ENCODE results near the gene KCNJ14. TPM values are rescaled to one million over a fixed set of nuclear protein-coding genes. Genes with fewer than 3 reads are reported as not detected.

Gene KCNJ14
- total RNA-seq, 2 donors from 2014 or later, result 0.27 to 0.60 TPM

DNA sequence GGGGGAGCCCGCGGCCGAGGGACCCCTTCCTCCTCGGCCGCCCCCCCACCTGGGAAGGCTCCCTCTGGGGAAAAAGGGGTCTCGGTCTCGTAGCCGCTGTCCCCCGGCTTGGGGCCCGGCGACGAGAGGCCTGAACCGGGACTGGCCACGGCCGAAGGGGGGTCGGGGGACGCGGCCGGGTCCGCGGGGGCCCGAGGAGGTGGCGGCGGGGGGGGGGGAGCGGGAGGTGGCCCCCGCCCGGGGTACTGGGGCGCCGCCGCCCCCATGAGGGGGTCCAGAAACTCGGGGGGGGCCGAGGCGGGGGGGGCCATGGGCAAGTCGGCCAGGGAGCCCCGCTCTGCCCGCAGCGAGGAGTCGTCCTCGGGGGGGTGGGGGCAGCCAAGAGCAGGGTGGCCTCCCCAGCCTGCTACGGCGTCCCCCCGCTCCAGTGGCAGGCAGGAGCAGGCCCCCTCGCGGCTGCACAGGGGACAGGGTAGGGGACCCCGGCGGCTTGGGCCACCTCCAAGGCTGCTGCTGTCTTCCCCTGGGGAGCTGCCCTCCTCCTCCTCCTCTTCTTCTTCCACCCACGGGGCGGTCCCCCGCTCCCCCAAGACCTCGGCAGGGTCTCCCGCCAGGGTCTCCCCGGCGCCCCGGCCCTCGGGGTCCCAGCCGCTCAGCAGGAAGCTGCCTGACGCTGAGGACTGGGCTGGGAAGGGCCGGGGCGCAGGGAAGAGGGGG is 43.4 kb downstream of the KCNJ14 start:
- ATAC-seq (no peak), DNase-seq (no peak)
- intact Hi-C loops (cut with DNase I), result no loop called here

DNA sequence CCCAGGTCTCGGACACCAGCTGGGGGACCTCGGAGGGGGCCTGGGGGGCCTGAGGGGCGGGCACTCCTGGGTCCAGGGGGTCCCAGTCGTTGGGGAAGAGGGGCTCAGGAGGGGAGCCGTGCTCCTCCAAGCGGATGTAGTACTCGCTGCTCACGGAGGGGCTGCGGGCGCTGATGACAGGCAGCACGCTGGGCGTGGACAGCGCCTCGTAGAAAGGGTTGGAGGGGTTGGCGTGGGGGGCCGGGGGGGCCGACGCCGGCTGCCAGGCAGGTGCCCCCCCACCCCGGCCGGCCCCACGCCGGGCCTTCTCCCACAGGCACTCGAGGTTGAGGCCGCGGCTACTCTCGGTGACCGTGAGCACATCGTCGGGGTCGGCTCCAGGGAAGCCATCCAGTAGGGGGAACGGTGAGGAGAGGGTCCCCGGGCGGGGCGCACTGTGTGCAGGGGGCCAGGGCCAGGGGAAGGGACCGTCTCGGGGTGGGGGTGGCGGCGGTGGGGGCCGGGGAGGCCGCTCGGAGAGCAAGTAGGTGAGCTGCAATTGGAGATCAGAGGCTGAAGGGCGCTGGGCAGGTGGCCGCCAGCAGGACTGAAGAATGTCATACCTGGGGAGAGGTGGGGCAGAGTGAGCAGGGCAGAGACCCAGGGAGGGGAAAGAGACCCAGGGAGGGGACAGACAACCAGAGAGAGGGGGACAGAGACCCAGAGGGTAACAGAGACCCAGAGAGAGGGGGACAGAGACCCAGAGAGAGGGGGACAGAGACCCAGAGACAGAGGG is 44.1 kb downstream of the KCNJ14 start:
- intact Hi-C loops (cut with DNase I), result no loop called here
- no peak for ATAC-seq
- DNase-seq, result no peak

DNA sequence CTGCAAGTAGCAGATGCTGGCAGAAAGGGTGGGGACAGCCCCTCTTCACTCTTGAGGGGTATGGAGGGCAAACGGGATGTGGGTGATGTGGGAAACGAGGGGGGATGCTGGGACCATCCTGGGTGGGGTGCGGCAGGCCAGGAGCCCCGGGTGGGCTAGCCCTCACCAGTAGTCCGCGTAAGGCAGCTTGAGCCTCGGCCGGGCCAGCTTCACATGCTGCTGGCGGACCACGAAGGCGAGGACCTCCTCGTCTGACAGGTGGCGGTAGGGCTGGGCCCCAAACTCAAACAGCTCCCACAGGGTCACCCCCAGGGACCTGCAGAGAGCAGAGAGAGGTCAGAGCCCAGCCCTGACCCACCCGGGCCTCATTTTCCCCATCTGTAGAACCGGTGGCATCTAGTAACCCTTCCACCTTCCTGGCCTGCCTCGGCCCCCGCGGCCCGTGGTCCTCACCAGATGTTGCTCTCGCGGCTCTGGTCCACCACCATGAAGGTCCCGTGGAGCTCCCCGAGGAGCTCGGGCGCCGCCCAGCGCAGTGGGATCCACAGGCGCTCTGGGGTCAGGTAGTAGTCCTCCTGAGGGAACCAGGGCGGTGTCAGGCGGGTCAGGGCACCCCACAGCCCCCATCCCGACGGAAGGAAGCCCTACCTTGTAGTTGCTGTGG is 45.6 kb downstream of the KCNJ14 start:
- no peak for DNase-seq
- ATAC-seq, result no peak
- intact Hi-C loops (cut with DNase I), result no loop called here

DNA sequence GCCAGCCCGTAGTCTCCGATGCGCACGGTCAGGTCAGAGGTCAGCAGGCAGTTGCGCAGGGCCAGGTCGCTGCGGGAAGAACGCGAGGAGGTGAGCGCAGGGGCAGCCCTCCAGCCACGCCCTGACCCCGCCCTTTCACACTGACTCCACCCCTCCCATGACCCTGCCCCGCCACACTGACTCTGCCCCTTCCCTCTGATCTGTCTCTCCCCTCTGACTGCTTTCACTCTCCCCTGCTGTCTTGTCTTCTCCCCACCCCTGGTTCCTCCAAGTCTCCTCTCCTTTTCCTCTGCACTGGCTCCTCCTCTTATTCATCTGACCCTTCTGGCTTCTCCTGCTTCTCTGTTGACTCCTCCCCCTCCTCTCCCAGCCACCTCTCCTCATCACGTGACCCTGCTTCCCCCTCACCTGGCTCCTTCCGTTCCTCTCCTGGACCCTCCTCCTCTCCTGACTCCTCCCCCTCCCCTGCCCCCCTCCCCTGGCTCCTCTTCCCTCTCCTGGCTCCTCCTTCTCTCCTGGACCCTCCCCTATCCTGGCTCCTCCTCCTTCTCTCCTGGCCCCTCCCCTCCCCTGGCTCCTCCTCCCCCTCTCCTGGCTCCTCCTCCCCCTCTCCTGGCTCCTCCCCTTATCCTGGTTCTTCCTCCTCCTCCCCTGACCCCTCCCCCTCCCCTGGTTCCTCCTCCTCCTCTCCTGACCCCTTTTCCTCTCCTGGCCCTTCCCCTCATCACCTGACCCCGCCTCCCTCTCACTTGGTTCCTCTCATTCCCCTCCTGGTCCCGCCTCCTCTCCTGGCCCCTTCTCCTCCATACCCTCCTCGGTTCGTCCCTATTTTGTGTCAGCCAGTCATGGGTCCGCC is 46.3 kb downstream of the KCNJ14 start:
- intact Hi-C loops (cut with DNase I), result no loop called here
- ATAC-seq (peak; percentile 56 to 74), DNase-seq (peak; percentile 69)

DNA sequence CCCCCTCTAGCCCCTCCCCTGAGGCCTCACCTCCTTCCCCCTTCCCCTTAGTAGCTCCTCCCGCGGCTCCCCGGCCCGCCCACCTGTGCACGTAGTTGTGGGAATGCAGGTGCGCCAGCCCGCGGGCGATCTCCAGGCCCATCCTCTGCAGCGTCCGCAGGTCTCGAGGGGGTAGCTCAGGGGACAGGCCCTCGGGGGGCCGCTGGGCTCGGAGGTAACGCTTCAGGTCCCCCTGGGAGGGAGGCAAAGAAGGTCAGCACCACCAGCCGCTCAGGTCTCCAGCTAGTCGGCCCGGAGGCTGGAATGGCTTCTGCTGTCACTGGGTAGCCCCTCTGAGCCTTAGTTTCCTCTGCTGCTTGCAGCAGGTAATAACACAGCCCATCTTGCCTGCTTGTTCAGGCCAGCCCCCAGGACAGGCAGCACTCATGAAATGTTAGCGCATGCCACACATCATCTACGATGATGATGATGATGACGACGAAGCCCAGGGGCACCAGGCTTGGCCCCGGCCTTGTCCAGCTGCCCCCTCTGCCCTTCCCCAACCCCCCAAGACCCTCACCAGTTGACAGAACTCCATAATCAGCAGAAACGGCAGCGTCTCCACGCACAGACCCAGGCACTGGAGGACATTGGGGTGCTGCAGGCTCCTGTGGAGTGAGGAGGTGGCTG is 47.1 kb downstream of the KCNJ14 start:
- DNase-seq, result no peak
- intact Hi-C loops (cut with DNase I), result no loop called here
- no peak for ATAC-seq

DNA sequence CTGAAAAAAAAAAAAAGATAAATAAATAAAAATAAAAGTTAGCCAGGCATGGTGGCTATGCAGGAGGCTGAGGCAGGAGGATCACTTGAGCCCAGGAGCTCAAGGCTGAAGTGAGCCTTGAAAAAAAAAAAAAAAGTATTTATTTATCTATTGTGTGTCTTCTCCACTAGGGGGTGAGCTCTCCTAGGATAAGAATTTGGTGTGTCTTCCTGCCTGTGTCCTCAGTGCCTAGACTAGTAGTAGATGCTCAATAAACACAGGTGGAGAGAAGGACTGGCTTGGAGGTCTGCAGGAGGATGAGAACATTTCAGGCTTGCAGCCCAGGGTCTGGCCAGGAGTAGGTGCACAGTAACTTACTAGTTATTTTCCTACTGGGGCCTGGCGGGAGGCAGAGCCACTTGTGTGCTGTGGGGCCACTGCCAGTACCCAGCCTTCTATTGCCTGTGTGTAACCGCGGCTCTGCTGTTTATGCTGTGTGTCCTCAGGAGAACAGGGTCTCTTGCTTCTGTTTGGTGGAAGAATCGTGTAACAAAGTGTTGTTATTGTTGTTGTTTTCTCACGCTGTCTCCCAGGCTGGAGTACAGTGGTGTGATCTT is 50.9 kb downstream of the KCNJ14 start:
- intact Hi-C loops (cut with DNase I), result loop anchor here in 1 of 2 donors (5.0 kb wide), 1 partner anchor 76 kb away; no protein-coding TSS in a partner anchor

DNA sequence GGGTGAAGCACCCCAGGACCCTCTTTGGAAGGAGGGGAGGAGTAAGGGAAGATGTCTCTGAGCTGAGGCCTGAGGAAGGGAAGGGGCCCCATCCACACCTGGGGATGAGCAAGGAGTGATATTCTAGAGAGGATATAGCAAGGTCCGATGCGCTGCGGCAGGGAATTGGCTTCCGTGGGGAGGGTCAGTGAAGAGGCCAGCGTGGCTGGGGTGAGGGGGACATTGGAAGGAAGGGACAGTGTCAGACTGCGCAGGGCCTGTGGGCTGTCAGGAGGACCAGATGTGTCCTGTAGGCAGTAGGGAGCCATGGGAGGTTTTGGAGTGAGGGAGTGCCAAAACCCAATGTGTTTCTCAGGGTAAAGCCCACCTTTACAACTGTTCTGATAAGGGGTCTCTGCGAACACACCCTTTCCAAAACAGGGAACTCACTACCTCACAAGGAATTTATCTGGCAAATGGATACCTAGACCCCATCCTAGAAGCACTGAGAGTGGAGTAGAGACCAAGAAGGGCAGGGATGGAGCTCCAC is 52.6 kb downstream of the KCNJ14 start:
- DNase-seq (no peak), ATAC-seq (no peak)
- intact Hi-C loops (cut with DNase I), result loop anchor here in 1 of 2 donors (5.0 kb wide), 1 partner anchor 74 kb away; no protein-coding TSS in a partner anchor

More for the DNA sequence above, 50.9 kb downstream of the KCNJ14 start:
- ATAC-seq (no peak), DNase-seq (no peak)

DNA sequence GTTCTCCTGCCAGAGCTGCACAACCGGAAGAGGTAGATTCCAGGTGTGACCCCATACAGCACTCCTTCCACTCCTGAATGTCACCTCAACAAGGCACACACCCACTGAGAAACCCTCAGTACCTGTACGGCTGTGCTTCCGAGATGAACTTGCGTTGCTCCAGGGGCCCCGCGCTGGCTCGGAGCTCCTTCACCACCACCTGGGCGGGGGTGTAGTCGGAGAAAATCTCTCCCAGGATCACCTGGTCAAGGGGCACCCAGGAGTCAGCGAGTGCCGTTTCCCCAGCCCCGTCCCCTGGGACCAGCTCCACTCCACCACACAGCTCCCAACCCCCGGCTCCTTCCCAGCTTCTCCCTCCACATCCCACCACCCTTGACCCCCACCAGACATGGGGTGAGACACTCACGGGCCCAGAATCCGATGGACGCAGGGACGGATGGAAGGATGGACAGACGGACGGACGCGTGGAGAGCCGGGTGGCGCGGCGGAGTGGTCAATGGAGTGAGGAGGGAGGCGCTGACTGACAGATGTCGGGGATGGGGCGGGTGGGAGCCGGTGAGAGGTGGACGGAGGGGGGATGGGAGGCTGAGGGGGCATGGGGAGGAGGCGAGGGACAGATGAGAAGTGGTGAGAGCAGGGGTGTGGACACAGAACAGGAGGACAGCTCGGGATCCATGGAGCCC is 53.5 kb downstream of the KCNJ14 start:
- intact Hi-C loops (cut with DNase I), result loop anchor here in 1 of 2 donors (5.0 kb wide), 1 partner anchor 73 kb away; no protein-coding TSS in a partner anchor
- no peak for ATAC-seq
- no peak for DNase-seq

DNA sequence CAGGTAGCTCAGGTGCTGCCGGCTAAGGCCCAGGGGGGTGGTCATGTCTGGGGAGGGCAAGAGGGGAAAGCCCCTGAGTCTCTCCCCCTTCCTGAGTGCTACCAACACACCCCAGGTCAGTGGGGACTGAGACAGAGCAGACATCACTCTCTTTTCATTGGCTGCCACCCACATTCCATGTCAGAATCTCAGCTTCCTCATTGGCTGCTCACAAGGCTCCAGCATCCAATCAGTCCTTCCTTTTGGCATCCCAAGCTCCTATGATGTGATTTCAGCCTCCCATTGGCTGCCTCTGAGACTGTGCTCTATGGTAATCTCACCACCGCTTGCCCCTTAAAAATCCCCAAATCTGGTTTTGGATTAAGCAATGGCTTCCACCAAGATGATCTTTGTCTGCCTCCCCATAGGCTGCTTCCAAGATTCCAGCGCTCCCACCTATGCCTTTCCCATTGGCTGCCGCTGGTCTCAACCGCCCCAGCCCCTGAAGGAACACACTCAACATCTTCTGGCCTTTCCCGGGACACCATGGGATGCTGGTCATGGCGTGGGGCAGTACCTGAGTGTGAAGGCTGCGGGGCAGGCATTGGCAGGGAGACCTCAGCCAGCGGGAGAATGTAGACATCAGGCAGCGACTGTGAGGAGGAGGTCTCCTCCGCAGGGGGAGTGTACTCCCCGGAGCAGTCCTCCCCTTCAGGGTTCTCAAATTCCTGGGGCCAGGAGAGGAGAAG is 54.3 kb downstream of the KCNJ14 start:
- ATAC-seq (no peak), DNase-seq (no peak)
- intact Hi-C loops (cut with DNase I), result loop anchor here in 1 of 2 donors (5.0 kb wide), 1 partner anchor 73 kb away; no protein-coding TSS in a partner anchor

DNA sequence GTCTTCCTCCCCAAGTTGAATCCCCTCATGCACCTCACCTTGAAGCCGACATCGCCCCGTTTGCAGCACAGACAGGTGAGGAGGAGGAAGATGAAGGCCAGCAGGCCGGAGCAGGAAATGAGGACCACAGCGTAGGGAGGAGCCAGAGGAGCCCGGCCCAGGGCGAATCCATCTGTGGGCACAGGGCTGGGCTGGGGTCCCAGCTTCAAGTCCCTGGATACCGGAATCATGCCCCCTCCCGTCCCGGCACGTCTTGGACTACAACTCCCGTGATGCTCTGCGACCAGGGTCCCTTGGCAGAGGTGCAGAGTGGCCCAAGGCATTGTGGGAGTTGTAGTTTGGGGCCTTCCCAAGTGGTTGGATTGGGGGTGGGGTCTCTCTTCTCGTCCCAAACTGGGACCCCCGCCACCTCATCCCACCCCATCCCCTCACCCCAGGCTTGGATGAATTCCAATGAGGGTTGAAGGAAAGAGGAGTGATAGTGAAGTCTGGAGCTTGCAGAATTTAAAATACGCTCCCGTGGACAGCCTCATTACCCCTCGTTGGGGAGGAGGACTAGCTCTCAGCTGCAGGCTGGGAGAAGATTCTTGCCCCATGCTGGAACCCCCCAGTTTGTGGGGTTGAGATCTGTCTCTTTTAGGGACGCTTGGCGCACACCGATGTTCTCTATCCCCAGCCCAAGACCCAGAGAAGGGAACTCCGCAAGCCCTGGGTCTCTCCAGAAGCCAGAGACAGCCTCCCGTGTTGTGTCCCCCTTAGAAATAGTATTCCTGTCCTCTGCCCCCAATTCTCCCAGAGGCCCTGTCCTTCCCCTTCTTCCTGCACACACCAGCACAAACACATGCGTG is 55.3 kb downstream of the KCNJ14 start:
- intact Hi-C loops (cut with DNase I), result no loop called here
- DNase-seq (peak; percentile 79), ATAC-seq (peak; percentile 81 to 82)

DNA sequence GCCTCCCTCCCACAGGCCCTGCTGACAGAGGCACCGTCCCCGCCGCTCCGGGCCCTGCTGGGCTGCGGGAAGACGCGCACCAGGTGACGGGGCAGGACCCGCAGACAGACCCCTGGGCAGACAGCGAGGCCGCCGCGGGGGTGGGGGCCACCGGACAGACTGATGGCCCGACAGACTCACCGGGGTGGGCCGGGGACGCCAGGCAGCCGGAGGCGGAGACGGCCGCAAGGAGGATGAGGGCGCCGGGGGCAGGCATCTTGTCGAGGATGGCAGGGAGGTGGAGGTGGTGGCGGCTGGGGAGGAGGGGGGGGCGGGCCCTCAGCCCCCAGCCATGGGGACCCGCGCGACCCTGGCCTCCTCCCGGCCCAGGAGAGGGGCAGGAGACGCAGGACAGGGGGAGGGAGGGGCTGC is 56.0 kb downstream of the KCNJ14 start:
- intact Hi-C loops (cut with DNase I), result no loop called here
- ATAC-seq (peak in 1 of 2 donors; percentile 2), DNase-seq (no peak)

DNA sequence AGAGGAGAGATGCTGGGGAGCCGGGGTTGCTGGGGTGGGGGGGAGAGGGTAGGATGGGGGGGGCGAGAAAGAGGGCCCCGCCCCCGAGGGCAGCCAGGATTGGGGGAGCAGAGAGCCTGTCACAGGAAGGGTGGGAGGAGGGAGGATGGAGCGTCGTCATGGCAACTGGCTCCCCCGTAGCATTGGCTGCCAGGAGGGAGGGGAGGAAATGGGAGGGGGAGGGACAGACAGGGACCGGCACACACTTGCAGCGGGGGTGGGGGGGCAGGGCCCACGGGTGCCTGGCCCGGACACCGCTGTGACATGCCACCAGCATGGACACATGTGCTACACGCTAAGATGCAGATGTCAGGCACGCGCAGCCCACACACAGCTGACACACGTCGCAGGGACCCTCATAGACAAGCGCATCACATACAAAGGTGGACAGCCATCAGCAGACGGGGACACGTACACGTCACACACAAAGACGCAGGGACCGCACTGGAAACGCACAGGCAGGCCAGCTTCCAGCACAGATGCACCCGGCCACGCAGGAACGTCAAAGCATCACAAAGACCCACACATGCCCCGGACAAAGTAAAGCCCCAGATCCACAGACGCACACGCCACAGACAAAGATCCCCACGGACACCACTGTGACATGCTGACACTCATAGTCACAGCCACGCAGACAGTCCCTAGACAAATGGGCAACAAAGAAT is 56.6 kb downstream of the KCNJ14 start, which contains the start of gene LMTK3:
TSS of gene LMTK3 (minus strand) at position 36 of the 704 bp plus-strand sequence. CDS start 259 bp downstream, outside the sequence.
- intact Hi-C loops (cut with DNase I), result no loop called here
- DNase-seq, result no peak
- peak; percentile 2 to 38 for ATAC-seq

DNA sequence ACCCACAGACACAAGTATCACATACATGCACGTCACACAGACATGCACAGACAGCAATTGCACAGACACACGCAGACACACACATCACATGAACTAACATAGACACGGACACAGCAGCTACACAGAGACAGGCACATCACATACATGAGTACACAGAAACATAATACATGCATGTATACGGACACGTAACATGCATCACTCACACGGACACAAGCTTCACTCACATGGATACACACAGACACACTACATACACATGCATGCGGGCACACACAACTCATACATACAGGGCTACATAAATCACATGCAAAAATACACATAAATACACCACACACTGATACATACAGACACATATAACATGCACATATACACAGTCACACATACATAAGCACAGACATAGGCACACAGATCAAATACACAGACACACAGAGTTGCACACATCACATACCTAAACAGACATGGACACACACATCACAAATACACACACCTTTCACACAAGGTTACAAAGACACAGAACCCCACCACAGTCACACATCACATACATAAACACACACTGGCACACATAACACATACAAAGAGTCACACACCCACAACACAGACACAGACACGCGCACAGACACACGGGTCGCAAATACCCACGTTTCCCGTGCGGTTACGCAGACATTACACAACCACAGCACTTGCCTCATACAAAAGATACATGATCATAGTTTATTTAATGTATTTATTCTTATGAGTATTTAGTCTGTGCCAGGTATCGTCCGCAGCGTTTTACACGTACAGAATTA is 57.3 kb downstream of the KCNJ14 start:
- intact Hi-C loops (cut with DNase I), result no loop called here
- DNase-seq (no peak), ATAC-seq (no peak)

All from left cardiac atrium (tissue), 4 donors.